Islet precursor cell (in vitro differentiated cells): ENCODE data around the gene TSKU.

Source experiments
- DNase-seq: peaks from one replicate; pipeline ENCODE4 v3.0.0-alpha.2; 2018

TSKU gene

GRCh38 chr11:76752321-76753143, 30.6 kb upstream of the TSKU start:
- DNase-seq = no peak

DNA sequence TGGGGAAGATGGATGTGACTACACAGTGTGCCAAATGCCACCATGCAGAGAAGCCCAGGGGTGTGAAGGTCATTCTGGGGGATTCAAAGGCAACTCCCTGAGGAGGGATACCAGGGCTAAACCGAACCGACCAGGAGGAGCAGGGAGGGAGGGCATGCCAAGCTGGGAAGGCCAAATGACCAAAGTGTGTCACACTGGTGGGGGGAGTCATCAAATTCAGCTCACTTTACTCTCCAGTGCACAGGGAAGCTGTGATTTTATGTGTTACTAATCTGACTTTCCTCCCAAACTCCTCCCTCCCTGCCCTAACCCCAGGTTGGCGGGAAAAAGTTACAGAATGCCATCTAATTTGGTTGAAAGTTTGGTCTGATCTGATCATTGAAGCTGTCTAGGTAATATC, 29.7 kb upstream of the TSKU start:
- DNase-seq = no peak

DNA sequence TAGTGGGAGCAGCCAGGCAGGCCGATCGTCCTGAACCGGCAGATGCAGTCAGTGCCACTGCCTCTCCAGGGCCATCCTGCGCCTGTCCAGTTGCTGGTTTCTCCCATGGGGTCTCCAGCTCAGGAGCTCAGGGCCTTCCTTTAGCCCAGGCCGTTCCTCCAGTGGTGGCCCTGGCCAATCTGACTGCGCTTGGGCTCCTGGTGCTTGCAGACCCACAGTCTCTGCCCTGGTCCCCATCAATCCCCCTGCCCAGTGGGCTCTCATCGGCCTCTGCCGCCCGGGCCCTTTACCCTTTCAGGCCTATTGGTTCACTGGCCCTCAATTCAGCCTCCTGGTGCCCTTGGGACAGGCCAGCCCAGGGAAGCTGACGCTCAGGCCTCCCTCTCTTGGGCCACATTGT, 29.2 kb upstream of the TSKU start:
- DNase-seq = no peak

- no peak for DNase-seq
Observed at GRCh38 chr11:76756341-76756741, 26.8 kb upstream of the TSKU start.

DNA sequence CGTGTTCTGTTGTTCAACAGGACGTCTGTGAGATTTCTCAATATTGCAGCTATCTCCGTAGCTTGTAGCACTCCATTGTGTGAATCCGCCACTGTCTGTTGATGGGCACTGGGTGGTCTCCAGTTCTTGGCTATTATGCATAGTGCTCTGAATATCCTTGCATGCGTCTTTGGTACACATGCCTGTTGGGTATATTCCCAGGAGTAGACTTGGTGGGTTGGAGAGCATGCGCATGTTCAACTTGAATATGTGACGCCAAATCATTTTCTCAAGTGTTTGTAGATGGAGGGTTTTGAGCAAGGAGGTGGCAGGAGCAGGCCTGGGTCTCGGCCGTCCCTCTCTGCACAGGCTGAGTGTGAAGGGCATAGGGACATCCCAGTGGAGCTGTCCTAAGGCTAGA, 24.8 kb upstream of the TSKU start:
- DNase-seq = no peak

GRCh38 chr11:76759092-76759491, 24.1 kb upstream of the TSKU start:
- DNase-seq = no peak

GRCh38 chr11:76759517-76759916, 23.6 kb upstream of the TSKU start:
- no peak for DNase-seq

- no peak for DNase-seq
Observed at GRCh38 chr11:76760236-76760635, 22.9 kb upstream of the TSKU start.

DNA sequence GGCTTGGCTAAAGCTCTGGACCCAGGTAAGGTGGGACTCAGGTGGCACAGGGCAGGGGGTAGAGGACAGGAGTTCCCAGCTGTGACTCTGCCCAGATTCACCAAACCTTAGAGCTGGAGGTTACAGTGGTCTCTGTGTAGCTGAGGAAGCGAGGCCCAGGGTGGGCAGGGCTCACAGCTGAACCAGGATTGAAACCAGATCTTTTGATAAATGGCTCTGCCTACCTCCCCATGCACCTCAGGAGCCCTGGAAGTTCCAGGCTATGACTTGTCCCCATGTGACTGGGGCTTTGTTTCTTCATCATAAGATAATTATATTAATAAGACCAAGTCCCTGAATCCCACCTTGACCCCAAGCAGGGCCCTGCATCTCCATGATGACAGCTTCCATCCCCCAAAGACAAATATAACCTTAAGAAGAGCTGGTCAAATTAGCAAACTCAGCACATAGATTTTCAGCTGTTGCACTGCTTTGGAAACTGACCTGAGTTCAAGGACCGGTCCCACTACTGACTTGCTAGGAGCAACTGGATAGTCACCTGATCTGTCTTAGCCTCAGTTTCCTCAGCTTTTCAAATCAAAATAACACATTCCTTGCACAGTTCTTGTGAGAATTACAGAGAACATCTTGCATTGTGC, 21.3 kb upstream of the TSKU start:
- no peak for DNase-seq

- no peak for DNase-seq
Observed at GRCh38 chr11:76762356-76762752, 20.8 kb upstream of the TSKU start.

DNA sequence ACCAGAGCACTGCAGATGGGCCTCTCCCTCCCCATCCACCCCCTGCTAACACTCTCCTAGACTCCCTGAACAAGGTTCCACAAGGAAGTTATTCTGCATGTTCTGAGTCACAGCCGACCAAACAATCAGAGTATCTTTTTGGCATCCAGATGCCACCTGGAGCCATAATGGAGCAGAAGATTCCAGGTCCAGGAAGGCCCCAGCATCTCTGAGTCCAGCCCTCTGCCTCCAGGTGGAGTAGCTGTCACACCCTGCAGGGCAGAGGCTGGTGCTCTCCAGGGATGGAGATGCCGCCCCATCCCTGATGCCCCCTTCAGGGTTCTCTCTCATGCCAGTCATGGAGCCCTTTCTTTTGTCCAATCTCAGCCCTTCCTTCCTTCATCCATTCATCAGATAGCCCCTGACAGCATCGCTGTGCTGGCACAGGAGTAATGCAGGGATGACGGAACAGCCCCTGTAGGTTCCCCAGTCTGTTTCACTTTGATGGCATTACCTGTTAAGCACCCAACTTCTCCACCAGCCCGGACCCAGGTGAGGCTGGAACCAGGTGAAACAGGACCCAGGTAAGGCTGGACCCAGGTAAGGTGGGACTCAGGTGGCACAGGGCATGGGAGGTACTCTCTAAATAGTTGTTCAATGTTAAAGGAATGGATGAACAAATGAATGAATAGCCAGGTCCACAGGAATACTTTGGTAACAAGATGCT, 20.1 kb upstream of the TSKU start:
- DNase-seq = no peak

GRCh38 chr11:76763573-76764346, 19.4 kb upstream of the TSKU start:
- DNase-seq = no peak

DNA sequence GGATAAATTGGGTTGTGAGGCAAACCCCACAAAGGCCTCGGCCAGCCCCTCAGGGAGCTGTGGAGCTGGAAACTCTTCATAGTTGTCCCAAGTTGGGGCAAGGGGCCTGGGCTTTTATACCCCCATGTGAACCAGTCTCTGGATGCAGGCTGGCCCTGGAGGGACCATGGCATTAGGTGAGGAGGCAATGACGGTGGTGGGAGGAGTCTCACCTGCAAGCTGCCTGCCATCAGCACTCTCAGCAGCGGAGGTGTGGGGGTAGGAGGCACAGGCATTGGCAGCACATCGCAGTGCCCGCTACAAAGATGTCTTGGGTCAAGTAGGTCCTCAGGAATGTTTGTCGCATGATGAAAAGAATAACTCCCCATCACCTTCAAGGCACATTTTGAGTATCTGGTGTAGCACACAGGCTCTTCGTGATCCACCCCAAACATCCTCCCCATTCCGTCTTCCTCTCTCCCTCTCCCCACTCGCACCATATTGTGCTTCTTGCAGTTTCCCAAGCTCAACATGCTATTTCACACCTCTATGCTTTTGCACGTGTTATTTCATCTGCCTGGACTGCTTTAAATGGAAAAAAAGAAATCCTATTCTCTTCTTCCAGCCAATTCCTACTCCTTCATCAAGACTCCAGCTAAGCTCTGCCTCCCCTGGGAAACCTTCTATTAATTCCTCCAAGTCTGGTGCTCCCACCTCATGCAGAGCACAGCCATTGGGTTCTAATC, 18.1 kb upstream of the TSKU start:
- DNase-seq = no peak

- no peak for DNase-seq
Observed at GRCh38 chr11:76765863-76766350, 17.2 kb upstream of the TSKU start.

- no peak for DNase-seq
Observed at GRCh38 chr11:76766521-76766920, 16.6 kb upstream of the TSKU start.

- no peak for DNase-seq
Observed at GRCh38 chr11:76767659-76768058, 15.5 kb upstream of the TSKU start.

DNA sequence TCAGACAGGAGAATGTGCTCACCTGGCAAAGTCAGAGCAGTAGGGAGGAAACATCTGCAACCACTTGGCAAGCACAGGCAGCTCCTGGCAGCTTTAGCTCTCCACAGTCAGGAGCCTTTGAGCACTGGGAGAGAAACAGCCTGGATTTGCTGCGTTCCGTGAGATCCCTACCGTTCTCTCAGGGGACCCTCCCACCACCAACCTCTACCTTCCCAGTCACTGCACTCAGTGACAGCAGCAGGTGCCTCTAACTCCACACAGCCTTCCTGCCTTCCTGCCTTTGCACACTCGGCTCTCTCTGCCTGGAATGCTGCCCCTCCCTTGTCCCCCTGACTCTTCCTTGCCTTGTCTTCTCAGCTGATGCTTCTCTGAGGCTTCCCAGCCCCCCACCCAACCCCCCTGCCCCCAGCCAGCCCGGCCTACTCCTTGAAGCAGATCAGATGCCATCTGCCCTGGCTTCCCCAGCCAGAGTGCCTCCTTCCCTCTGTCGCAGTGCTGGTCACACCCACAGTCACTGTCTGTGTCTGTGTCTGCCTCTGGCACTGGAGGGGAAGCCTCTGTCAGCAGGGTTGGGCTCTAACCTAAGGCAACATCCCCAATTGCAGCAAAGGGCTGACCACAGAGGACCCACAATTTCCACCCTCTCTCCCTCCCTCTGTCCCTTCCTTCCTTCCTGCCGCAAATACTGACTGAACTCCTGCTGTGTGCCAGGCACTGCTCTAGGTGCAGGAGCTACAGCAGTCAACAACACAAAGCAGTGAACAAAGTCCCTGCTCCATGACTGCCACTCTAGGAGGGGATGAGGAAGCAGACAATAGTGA, 14.9 kb upstream of the TSKU start:
- peak; percentile 76 for DNase-seq

DNA sequence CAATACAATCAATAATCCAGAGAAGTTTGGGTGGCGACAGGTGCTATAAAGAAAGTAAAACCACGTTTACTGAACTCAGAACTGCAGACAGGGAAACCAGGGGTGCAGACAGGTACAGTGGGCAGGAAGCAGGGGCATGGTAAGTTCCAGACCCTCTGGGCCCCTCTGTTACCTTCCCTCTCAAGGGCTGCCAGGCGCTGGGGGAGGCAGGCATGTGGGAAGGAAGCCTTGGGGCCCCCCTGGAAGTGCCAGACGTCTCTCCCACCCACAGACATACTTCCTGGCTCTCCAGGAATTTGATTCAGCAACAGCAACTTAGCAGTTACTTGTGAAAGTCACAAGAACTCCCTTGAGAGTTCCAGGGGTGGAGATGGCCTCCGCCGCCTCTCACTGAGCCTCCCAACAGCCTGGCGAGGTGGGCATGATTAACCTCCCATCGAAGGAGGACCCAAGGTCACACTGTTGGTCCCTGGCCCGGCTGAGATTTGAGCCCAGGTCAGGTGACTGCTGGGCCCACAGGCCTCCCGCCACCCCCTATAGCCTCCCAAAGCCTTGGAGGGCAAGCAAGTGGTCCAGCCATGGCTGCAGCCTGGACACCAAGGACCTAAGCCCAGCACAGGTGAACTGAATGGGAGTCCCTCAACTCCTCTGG, 14.1 kb upstream of the TSKU start:
- no peak for DNase-seq

DNA sequence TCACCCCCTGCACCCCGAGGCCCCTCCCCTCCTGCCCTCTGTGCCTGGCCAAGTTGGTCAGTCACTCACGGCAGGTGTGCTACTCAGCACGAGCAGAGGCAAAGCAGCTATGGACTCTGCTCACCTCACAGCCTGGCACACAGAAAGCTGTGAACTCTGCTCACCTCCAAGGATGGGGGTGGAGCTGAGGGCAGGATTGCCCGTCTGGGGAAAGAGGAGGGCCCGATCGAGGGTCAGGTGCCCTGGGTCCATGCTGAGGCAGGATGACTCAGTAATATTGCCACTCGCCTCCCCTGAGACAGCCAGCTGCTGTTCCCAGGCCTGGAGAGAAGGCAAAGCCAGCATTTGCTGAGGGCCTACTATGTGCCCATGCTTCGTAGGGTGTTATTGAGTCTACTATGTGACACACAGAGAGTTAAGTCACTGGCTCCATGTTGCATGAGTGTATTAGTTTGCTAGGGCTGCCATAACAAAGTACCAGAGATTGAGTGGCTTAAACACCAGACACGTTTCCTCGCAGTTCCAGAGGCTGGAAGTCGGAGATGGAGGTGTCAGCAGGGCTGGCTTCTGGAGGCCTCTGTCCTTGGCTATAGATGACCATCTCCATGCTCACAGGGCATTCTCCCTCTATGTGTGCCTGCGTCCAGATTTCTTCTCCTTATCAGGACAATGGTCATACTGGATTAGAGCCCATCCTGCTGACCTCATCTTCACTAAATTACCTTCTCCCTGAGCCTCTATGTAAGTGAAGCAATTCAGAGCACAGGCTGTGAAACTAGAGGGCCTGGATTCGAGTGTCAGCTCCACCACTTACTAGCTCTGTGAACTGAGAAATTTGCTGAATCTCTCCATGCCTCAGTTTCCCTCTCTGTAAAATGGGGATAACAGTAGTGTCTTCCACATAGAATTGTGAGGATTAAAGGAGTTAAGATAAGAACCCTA, 13.2 kb upstream of the TSKU start:
- DNase-seq = no peak
